Fibroblast of gingiva (primary cell): Measurements from ENCODE around the gene CS.
A peak's percentile ranks its signal among the peaks of the same experiment; 100 is the strongest.
"Not testable (repeated sequence)": the region's sequence is repeated elsewhere in the genome, so short reads cannot be mapped to it uniquely, and the experiment has no call there.

Experiments
- DNase-seq: peaks from one replicate; pipeline ENCODE4 v3.0.0-alpha.2; 2011; ENCODE audit warnings: low read depth

CS gene

GRCh38 chr12:56299853-56300643 is at the start of gene CS:
TSS of gene CS (minus strand) at chr12:56300330. CDS start at chr12:56300201, 129 bp downstream.
- DNase-seq, result peak; percentile 96

DNA sequence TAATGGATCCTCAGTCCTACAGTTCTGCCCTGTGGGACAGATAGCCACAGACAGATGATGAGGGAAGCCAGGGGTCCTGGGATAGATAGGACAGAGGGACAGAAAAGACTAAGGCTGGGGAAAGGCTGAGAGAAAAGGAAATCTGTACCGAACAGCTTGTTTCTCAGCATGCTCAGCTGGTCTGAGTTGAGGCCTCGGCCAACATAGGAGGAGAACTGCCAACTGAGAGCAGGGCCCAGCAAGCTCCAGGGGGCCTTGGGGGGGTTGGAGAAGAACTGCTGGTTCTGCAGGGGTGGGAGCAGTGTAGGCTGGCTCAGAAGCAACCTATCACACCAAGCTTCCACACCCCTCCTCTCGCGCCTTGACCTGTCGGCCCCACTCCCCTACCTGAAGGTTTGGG is 48.6 kb upstream of the CS start:
- DNase-seq, result no peak

GRCh38 chr12:56347255-56347654 is 47.1 kb upstream of the CS start:
- not testable (repeated sequence) for DNase-seq

- DNase-seq, result no peak
These were observed 46.5 kb upstream of the CS start for GRCh38 chr12:56346675-56347074.

DNA sequence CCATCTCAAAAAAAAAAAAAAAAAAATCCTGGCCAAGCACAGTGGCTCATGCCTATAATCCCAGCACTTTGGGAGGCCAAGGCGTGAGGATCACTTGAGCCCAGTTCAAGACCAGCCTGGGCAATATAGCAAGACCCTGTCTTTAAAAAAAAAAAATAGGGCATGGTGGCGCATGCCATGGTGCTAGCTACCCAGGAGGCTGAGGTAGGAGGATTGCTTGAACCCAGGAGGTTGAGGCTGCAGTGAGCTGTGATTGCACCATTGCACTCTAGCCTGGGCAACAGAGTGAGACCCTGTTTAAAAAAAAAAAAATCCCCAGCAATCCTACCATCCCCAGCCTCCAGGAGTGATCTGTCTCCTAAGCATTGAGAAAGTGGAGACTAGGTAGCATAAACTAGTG is 42.2 kb upstream of the CS start:
- not testable (repeated sequence) for DNase-seq

GRCh38 chr12:56341616-56342015 is 41.5 kb upstream of the CS start:
- no peak for DNase-seq

DNA sequence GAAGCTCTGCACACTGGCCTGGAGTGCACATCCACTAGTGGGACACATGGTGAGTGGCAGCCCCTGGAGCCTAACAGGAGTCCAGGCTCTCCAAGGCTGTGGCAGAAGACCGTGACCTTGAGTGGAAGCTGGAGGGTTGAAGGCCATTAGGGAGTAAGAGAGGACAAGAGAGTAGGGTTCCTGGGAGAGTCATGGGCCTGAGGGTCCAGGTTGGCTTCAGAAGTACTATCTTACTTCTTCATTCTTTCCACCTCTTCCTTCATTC is 39.0 kb upstream of the CS start:
- DNase-seq, result no peak

DNA sequence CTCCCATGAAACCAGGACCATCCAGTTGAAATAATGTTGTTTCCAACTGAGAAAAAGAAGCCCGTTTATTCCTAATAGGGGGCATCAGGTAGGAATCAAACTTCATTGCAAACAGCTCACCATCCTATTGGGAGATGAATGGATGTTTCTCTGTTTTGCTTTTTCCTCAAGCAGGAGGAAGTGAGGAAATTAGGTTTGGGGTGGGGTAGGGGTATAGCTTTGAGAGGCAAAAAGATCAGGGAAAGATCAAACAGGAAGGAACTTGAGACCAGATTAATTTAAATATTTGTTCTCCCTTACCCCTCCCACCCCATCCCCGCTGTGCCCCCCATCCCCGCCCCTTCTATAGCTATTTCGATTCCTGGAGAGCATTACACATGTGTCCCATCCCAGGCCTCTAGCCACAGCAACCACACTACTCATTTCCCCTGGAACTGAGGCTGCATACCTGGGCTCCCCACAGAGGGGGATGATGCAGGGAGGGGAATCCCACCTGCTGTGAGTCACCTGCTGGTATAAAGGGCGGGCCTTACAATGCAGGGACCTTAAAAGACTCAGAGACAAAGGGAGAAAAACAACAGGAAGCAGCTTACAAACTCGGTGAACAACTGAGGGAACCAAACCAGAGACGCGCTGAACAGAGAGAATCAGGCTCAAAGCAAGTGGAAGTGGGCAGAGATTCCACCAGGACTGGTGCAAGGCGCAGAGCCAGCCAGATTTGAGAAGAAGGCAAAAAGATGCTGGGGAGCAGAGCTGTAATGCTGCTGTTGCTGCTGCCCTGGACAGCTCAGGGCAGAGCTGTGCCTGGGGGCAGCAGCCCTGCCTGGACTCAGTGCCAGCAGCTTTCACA is 38.4 kb upstream of the CS start, which contains the start of gene IL23A:
IL23A (plus strand) TSS at position 577 of the 850 bp plus-strand sequence; CDS start at position 738, 161 bp downstream.
- DNase-seq, result no peak

DNA sequence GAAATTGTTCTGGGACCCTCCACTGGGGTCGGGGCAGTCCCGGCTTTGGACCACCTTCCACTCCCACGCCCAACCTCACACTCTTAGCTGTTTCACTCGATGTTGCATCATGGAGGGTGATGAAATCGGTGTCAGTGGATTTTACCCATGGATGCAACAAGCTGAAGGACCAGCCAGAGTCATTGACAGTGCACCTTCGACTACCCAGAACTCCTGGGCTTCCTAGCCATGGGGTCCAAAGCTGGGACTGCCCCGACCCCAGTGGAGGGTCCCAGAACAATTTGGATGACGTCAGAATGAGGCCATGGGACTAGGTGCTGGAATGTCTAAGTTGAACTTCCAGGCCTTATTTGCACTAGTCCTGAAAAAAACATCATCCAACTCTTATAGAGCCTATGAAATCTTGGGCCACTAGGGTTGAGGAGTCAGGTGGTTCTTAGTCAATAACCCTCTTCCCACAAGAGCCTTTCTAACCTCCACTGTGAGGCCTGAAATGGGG is 37.7 kb upstream of the CS start:
- no peak for DNase-seq

DNA sequence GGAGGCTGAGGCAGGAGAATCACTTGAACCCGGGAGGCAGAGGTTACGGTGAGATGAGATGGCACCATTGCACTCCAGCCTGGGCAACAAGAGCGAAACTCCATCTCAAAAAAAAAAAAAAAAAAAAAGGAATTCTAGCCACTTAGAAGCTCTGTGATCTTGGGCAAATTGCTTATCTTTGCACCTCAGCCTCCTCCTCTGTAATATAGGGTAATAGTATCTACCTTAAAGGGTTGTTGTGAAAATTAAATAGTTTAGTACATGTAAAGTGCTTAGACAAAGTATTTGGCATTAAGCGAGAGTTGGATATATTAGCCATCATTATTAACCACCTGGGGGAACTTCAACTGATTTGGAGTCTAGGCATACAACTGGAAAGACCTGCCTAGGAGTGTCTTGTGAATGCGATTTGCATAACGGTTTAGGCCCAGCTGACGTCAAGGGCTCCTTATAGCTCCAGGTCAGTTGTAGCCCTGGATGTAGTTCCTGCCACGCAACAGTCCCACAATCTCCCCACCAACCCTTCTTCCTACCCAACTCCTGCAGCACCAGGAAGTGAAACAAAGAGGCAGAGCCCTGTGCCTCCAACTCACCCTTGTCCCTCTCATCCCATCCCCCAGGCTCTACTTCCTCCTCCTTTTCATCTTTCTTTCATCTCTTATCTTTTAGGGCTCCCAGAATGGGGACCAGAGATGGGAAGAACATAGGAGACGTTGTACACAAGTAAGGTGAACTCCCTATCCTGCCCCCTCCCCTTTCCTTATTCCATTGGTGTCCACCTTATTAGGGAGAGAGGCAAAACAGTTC is 36.4 kb upstream of the CS start:
- no peak for DNase-seq

GRCh38 chr12:56335527-56335926 is 35.4 kb upstream of the CS start:
- not testable (repeated sequence) for DNase-seq

GRCh38 chr12:56334490-56334793 is 34.3 kb upstream of the CS start:
- DNase-seq, result no peak

- DNase-seq, result peak; percentile 97
These were observed 33.8 kb upstream of the CS start, which contains the start of gene PAN2 for GRCh38 chr12:56333679-56334489. TSS of gene PAN2 (minus strand) at chr12:56334000. CDS start at chr12:56333094, 906 bp downstream.

GRCh38 chr12:56333197-56333678 is 33.1 kb upstream of the CS start:
- DNase-seq, result no peak

DNA sequence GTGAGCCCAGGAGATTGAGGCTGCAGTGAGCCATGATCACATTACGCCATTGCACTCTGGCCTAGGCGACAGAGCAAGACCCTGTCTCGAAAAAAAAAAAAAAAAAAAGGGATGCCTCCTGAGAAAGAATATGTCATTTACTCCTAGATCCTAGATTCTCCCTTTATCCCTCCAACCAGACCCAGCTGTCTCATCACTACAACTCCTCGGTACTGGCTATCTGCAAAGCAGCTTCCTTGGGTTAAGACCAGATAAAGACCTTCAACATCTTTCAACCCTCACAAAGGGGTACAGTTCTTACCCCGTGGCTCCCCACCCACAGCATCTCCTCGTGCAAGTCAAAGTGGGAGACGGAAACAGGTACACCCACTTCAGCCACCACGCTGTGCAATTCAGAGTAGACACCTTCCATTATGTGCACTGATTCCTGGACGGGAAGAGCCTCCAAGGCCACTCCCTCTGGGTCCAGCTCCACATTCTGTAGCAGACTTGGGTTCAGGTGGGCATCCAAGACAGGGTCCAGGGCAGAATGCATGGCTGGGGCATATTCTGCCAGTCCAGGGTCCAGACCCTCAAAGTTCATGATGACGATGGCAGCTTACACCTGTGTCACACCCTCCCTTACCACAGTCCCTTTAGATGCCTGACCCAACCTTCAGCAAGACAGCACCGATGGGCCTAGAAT is 32.5 kb upstream of the CS start:
- no peak for DNase-seq

DNA sequence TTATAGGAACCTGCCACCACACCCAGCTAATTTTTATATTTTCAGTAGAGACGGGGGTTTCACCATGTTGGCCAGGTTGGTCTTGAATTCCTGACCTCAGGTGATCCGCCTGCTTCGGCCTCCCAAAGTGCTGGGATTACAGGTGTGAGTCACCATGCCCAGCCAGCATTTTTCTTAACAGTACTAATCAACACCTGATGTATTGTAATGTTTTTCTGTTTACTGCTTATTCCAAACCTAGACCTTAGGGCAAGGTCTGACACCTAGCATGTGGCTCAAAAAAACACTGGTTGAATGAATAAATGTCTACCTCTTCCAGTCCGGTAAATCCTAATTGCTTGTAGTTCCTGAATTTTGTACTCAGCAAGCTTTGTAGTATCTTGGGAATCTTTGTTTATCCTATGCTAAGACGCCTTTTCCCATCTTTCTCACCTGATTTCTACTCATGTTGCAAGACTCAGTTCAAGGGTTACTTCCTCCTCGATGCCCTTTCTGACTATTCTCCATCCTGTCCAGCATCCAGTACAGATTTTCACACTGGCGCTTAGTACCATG is 30.9 kb upstream of the CS start:
- DNase-seq, result no peak

- DNase-seq, result no peak
These were observed 26.4 kb upstream of the CS start for GRCh38 chr12:56326533-56326932.

- no peak for DNase-seq
These were observed 26.0 kb upstream of the CS start for GRCh38 chr12:56326126-56326525.

DNA sequence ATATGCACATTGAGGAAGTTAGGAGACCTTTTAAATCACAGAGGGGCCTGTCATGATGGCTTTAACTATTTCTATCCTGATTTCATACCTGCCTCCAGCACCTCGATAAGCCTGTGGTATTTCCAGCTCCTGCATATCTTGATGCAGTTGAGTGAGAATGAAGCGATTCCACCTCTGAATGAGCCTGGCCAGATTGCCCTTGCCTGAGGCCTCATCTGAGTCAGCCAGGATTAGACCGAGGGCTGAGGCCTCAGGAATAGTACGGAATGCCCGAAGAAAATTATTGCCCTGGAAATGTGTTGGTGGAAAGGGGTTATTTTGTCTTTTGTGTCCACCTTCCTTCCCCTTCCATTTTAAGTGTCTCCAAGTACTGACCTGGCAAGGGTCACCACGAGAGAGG is 24.1 kb upstream of the CS start:
- DNase-seq, result no peak

DNA sequence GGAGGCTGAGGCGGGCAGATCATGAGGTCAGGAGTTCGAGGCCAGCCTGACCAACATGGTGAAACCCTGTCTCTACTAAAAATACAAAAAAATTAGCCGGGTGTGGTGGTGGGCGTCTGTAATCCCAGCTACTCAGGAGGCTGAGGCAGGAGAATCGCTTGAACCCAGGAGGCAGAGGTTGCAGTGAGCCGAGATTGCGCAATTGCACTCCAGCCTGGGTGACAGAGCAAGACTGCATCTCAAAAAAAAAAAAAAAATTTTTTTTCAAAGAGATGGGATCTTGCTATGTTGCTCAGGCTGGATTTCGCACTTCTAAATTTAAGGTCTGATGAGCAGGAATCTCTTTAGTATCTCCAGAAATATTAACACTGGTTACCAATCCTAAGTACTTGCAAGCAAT is 21.5 kb upstream of the CS start:
- not testable (repeated sequence) for DNase-seq
